SK-MEL-5 (cell line): ENCODE results near the gene DNAJC25. TPM values are rescaled to one million over a fixed set of nuclear protein-coding genes. Genes with fewer than 3 reads are reported as not detected.

Experiments used
- total RNA-seq: library from RNA; depleted of rRNA; stranded (reverse); fragments of >200 nt; shearing (Covaris generic); gene quantifications from 2 replicates; pipeline ENCODE4 v1.2.3, GENCODE V29; 2014; rRNA removed

The DNAJC25 gene
- total RNA-seq, 1 experiment from 2014 or later: 16.3 TPM

Other genes with a start within 250 kb of the DNAJC25 start
- 54.1 and 58.0 TPM in 2 replicates for gene ECPAS, start 147.0 kb upstream of the DNAJC25 start, total RNA-seq
- 4.2 and 5.3 TPM in 2 replicates for gene ZNF483, start 106.2 kb upstream of the DNAJC25 start, total RNA-seq
- 28.8 and 29.2 TPM in 2 replicates for gene PTGR1, start 31.7 kb upstream of the DNAJC25 start, total RNA-seq
- 96.2 and 107 TPM in 2 replicates for gene GNG10, start 30.3 kb downstream of the DNAJC25 start, total RNA-seq
- gene SHOC1, start 163.6 kb downstream of the DNAJC25 start, total RNA-seq: 0.16 and 0.37 TPM in 2 replicates